HG02938 (cell line): ENCODE measurements around the gene TBC1D9.
A peak's percentile ranks its signal among the peaks of the same experiment; 100 is the strongest.

Experiments
- ATAC-seq: cut with Tn5 transposase; IDR thresholded peaks from one replicate; pipeline ENCODE4 v1.9.1; 2021; ENCODE audit warnings: mild to moderate bottlenecking, moderate library complexity; ENCODE audit not compliant: unreplicated experiment

TBC1D9 gene

DNA sequence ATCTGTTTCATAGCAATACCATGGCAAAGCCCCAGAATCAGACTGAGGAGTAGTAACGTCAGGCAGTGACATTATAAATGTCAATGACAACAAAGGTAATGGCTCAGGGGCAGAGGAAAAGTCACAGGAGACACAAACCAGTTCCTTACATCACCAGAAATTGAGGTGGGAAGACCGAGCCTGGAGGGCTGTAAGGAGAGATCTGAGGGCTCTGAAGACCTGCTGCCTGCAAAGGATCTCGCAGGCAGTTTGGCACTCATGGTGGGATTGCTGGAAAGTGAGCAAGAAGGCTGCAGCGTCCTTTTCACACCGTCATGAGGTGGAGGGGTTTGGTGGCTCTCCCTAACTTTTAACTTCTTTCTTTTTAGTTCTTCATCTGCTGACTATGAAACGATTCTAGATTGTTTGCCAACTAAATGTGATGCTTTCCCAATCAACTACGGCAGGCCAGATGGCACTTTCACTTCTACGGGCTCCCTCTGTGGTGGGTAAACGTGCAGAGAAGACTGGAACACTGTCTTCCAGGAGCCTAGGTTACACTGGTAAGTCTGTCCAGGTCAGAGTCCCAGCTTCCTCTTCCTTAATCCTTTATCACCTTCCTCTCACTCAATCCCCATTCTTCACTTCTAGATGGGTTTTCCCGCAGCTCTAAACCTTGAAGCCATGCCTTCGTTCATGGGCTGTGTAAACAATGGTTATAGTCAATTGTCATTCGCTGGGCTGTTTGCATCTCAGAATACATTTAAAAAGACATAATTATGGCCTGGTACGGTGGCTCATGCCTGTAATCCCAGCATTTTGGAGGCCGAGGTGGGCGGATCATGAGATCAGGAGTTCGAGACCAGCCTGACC, 58.2 kb downstream of the TBC1D9 start:
- no peak for ATAC-seq

DNA sequence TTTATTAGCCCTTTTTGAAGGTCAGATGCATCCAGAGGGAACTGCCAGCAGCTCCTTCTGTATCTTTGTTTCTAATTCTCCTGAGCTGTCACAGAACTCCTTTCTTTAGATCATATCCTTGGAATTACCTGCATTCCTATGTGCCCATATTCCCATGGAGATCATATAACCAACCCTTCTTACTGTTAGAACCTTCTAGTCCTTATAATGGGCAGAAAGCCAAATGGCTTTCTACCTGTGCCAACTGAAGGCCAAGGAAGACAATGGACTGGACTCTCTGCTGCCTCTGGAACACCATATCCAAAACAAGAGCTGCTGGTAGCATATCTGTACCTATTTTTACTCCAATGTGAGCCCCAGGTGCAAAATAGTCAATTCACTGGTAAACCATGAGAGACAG, 60.7 kb downstream of the TBC1D9 start:
- no peak for ATAC-seq

DNA sequence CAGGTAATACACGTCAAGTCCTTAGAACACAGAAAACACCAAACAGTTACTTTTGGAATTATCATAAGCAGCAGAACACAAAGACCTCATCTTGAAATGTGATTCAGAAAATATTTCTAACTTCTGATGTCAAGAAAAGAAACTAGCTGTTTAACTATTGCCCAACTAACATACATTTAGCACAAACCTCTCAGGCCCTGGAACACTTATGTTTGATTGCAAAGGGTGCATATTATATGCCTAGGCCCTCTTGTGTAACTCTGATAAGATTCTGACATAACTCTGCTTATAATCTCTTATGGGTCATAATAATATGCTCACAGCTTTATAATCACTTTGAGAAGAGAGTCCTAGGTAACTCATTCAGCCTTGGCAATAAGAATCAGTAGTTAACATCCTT, 62.6 kb downstream of the TBC1D9 start:
- no peak for ATAC-seq

DNA sequence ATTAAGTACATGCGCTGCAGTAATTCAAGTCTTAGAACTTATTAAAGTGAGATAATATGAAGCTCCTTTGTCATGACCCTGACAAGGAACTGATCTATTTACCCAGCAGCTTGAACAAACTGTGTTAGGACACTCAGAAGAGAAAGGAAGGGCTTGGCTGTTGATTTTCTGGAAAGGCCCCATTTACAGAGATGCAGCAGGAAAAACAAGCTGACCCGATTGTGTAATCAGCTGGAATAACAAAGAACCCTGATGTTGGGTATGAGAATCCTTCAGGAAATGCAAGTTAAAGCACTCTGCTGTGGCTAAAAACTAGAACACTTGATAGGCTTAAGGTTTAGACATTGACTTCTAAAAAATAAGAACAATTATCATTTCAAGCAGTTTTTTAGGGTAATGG, 64.8 kb downstream of the TBC1D9 start:
- no peak for ATAC-seq

DNA sequence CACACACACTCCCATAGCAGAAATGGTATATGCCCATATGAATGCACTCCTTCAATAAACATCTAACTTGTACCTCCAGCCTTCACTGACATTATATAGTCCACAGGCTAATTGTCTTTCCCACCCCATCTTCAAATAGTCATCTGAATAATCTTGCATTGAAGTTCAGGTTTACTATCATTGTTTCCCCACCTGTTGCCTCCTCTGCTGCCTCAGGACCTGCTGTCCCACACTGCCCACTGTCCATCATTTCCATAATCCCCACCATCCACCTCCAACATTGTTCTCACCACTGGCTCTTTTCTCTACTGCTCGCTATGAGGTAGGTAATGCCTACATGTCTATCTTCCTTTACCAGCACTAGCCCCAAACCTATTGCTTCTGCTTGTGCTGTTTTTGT, 66.1 kb downstream of the TBC1D9 start:
- ATAC-seq, result no peak

DNA sequence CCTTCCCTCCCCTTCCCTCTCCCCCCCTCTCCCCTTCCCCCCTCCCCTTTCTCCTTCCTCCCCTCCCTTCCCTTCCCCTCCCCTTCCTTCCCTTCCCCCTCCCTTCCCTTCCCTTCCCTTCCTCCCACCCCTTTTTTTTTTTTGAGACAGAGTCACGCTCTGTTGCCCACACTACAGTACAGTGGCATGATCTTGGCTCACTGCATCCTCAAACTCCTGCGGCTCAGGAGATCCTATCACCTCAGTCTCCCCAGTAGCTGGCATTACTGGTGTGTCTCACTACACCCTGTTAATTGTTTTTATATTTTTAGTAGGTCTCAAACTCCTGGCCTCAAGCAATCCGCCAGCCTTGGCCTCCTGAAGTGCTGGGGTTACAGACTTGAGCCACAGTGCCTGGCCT, 66.6 kb downstream of the TBC1D9 start:
- ATAC-seq, result no peak

DNA sequence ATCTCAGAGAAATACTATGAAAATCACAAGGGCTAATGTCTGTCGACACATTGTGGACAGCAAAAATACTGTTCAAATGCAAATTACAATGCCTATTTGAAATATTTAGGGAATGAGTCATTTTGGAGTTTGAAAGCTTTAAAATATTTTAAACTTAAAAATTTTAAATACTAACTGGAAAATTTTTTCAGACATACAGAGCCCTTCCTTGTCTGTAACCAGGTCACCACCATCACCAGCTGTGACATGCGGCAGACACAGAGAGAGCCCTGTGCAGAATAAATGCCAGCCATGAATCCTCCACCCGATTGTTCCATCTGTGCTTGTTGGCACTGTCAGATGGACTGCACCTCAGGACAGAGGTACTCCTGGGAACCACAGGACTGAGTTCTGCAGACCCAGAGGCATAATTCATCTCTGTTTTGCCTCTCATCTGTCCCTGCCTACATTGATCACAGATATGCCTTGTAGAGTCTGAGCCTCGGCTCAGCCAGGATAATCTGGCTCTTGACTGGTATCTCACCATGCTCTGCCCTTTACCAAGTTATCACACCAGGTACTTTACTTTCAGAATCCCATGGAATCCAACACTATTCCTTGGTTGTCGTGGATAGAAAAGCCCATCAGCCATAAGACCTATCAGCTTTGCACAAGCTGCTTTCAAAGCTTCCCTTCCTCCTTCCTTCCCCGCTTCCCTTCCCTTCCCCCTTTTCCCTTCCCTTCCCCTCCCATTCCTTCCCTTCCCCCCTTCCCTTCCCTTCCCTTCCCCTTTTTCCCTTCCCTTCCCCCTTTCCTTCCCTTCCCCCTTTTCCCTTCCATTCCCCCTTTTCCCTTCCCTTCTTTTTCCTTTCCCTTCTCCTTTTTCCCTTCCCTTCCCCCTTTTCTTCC, 67.2 kb downstream of the TBC1D9 start:
- no peak for ATAC-seq

DNA sequence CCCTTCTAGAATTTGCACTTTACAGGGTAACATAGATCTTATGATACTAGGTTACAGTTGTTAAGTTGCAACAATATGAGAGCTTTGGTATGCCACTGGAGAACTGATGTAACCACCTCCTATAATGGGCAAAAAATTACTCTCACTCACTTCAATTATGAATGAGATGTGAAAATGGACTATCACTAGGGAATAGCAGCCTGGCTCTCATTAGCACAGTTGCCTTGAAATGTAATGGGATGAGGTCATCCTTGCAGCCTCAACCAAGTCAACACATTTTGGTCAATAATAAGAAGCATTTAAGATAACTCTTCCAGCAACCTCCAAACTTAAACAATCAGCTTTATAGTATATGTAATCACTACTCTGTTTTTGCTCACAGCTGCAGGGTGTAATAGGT, 69.4 kb downstream of the TBC1D9 start:
- no peak for ATAC-seq

DNA sequence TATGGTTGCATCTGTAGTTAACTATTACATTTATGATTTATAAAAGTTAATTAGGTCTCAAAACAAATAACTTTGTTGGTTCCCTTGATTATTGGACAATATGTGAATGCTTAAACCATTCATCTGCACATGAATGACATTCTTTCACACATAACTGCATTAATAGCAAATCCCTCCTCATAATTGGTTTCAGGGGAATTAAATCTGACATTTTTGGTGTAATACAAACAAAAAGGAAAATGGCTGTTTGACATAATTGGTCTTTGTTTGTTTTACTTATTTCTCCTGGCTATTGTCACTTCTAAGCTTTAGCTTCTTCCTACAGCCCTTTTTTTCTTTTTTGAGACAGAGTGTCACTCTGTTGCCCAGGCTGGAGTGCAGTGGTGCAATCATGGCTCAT, 71.9 kb downstream of the TBC1D9 start:
- ATAC-seq, result no peak

DNA sequence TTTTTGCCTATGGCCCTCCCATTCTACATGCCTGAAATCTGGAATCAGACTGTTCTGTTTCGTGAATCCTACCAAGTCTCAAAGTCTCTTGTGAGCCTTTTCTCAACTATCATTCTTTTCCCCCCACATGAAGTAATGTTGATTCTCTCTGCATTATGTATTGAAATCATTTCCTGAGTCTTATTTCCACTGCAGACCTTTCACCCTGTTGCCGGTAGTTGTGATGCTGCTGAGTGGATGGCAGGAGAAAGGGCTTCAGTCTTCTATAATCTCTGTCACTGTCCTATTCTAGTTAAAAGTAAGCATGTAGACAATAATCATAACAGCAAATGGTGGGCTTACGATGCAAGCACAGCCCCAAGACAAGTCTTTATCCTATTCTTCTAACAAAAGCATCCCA, 75.0 kb downstream of the TBC1D9 start:
- ATAC-seq, result no peak

DNA sequence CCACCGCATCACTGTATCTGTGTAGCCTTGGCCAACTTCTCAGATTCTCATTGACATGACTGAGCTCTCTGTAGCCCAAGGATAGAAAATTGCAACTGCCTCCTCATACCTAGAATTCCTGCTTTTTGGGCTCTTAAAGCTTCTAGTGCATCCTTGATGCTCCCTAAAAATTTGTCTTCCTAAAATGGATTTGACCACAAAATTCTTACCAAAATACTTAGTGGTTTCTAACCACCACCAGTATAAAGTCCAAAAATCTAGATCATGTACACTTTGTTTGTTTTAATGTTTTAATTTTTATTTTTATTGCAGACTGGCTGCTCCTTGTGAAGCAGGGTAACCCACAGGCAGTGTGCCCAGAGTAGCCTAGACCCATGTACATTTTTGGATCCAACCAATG, 75.5 kb downstream of the TBC1D9 start:
- no peak for ATAC-seq

DNA sequence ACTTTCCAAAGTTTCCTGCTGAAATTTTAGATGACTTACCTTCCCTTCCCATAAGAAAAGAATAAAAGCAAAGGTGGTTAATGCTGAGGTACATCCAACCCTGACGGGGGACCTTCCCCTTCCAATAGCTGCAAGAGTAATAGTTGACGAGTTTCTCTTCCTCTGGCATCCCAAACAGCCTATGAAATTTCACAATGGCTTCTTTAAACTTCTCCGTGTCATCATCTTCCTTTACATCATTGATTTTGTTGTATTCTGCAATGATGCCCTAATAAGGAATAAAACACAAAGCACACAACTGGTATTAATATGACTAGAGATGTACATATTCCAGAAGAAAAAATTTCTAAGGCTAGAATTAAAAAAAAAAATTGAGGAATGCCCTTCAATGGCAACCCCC, 76.6 kb downstream of the TBC1D9 start:
- ATAC-seq, result no peak

DNA sequence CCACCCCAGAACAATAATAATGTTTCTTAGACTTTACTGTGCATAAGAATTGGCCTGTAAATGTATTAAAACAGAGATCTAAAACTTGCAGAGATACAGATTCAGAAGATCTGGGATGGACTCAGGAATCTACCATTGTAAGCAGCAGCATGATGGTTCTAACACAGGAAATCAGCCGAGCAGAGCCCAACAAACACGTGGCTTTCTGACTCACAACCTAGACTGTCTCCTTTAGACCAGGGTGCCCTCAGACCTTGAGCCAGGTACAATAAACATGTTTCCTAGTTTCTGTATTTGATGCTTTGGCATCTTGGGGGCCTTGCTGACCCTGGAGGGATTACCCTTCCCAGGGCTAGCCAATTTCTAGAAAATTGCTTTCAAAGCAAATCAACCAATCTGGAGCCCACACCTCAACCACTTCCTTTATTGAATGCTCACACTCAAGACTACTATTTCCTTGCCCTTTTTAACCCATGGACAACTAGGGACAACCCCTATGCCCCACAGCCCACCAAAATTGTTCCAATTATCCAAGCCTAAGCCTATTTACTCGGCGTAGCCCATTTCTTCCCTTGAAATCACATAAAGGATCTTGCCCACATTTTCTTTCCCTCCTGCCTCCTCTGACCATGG, 80.5 kb downstream of the TBC1D9 start:
- ATAC-seq, result no peak

DNA sequence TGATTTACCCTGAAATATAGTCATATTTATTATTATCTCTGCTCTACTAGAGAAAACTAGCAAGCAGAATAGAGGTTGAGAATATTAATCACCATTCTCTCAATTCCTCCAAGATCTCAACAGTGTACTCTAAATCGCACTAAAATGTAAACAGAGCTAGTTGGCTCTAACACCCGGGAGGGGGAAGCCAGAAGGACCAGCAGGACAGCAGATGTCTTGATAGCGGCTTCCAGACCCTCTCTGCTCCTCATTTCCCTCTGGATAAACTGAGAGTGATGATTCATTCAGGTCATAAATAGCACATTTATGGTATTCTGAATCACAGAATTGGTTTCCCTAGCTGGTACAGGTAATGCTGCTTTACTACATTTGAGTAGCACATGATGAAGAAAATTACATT, 82.5 kb downstream of the TBC1D9 start:
- no peak for ATAC-seq

DNA sequence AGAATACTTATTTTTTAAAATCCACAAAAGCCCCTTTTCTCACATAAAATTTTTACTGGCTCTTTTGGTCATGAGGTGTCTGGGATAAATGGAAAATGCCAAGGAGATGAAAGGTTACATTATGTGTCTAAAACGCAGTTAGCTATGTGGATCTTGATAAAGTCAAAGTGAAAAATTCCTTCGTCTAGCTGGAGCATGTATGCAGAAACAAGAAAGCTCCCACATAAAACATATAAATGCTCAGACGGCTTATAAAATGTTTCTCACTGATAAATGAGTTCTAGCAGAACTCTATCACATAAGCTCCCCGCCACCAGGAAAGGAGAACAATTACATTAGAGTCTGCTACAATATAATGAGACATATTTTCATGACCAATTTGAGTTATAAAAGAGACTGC, 83.8 kb downstream of the TBC1D9 start:
- no peak for ATAC-seq

DNA sequence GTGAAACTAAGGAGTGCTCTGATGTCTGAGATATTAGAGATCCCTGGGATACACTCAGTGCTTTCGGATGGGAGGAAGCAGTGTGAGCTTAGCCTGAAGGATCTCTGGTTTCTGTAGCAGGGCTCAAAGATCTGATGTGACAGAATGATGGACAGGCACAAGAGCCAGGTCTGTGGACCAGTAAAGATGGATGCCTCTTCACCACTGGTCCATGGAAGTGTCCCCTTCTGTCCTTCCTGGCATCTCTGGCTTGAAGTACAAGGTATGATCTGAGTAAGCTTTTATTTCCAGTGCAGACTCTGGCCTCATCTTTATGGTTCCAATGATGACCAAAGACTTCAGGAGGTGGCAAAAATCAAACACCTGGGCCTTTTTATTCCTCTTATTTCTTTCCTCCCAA, 88.1 kb downstream of the TBC1D9 start:
- ATAC-seq, result no peak

DNA sequence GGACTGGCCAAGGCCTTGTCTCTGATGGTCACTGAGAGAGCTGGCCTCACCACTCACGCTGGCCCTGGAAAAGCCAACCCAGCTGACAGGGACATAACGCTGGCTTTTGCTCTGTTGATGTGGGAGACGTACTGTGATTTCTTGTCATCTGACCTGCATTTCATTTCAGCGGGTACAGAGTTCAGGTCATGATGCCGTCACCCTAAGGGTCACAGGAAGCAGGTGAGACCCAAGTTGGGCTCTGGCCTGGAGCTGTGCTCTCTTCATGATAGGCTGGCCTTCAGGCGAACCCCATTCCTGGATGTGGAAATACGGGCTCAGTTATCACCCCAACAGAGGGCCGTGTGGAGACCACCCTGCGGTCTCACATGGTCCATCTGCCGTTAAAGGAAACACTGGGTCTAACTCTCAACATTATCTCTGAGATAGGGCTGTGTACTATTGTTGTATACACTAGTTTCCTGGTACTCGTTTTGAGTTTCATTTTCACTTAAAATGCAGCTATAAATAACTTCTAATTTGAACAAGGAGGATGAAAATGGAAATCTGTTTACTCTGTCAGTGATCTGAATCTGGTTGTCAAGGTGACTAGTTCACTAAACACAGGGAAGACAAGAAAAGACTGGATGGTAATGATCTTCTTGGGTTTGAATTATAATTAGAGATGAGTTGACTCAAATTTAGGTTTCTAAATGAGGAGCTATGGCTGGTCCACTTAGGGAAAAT, 89.1 kb downstream of the TBC1D9 start:
- peak; percentile 55 for ATAC-seq

DNA sequence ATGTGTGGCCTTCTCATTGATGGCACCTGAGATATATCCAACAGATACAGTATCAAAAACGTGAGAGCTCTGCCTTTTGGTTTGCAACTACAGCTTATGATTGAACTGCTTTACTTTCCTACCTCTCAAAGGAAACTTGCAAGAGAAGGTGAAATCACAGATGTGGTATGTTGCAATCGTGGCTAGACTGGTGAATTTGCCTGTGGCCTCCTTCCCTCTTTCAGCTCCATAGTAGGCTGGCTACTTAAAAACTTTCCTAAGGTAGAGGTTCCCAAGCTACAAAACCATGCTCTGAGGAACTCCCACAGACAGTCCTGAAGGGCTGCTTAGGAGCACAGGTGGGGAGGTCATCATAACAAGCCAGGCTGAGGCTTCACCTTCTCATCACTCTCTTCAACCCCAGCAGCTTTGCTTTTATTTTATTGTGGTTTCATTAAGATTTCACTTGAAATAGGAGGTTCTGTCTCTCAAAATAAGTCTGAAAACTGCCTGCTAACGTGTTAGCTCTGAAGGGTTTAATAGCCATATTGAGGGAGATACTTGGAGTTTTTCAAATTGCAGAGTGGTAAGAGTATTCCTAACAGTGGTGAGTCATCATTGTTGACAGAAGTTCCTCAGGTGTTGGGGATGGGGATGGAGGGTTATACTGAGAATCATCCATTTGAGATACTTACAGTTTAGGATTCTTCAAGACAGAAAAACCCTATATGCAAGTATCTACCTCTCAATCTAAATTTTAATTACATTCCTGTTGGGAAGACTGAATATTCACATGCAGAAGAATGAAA, 93.9 kb downstream of the TBC1D9 start:
- no peak for ATAC-seq

DNA sequence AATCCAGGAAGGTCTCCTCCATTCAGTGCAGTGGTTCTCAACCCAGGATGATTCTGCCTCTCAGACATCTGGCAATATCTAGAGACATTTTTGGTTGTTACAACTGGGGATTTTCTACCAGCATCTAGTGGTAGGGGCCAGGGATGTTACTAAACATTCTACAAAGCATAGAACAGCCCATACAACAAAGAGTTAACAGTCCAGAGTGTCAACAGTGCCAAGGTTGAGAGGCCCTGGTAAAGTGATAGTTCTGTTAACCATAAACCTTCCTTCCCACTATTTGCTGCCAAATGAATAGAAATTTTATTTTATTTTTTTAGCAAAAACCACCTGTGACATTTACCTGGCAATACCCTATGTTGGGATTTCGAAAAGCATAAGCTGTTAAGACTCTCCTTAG, 94.6 kb downstream of the TBC1D9 start:
- ATAC-seq, result no peak
